Activated T-helper 1 cell treated with anti-CD3 and anti-CD28 coated beads, Interleukin-12 subunit alpha, Interleukin-12 subunit beta, Interleukin-2, Interleukin-4 antibody, amounts not matched to agents 30 ng/mL and 10 ng/mL and 1 ng/mL, durations not matched to agents 14 hours and 24 hours and 36 hours (primary cell): ENCODE measurements around the gene UBE2G1. TPM values are rescaled to one million over a fixed set of nuclear protein-coding genes. Genes with fewer than 3 reads are reported as not detected.

Experiments
- DNase-seq: peaks from one replicate; pipeline ENCODE4 v3.0.0; 2021; ENCODE audit warnings: low spot score
- H3K27ac Mint-ChIP-seq: one replicate; pipeline ENCODE4 v1.8.0; 2021; ENCODE audit warnings: mild to moderate bottlenecking, mixed read lengths
- H3K27me3 Mint-ChIP-seq: one replicate; pipeline ENCODE4 v1.8.0; 2022; ENCODE audit warnings: mild to moderate bottlenecking, moderate library complexity, mixed read lengths; ENCODE audit not compliant: insufficient read depth
- H3K36me3 Mint-ChIP-seq: one replicate; pipeline ENCODE4 v1.8.0; 2021; ENCODE audit warnings: low read depth, mixed read lengths
- H3K4me1 Mint-ChIP-seq: one replicate; pipeline ENCODE4 v1.8.0; 2021; ENCODE audit warnings: low read depth, mixed read lengths
- H3K4me3 Mint-ChIP-seq: one replicate; pipeline ENCODE4 v1.8.0; 2021; ENCODE audit warnings: mild to moderate bottlenecking, moderate library complexity, mixed read lengths
- H3K9me3 Mint-ChIP-seq: one replicate; pipeline ENCODE4 v1.8.0; 2021; ENCODE audit warnings: mixed read lengths
- intact Hi-C: fragments of 100-400 bp; cut with micrococcal nuclease; formaldehyde crosslinking; loops from one replicate; pipeline ENCODE4 v1.15.1; 2024
- total RNA-seq: library from RNA; stranded (reverse); gene quantifications from 2 replicates; pipeline ENCODE4 v1.2.3, GENCODE V29; 2022

The UBE2G1 gene
- total RNA-seq, 1 donor from 2014 or later = 87.3 TPM

GRCh38 chr17:4342535-4342934 is 23.9 kb downstream of the UBE2G1 start:
- H3K4me3 Mint-ChIP-seq = no peak overlapping the region
- H3K27ac Mint-ChIP-seq = no peak overlapping the region
- peaks cover 3% of the 10 kb centered on the region for H3K36me3 Mint-ChIP-seq
- peaks cover 16% of the 10 kb centered on the region for H3K4me1 Mint-ChIP-seq
- no peaks in the 10 kb centered on the region for H3K9me3 Mint-ChIP-seq
- intact Hi-C loops = no loop called here
- H3K27me3 Mint-ChIP-seq = no peaks in the 10 kb centered on the region
- no peak for DNase-seq

DNA sequence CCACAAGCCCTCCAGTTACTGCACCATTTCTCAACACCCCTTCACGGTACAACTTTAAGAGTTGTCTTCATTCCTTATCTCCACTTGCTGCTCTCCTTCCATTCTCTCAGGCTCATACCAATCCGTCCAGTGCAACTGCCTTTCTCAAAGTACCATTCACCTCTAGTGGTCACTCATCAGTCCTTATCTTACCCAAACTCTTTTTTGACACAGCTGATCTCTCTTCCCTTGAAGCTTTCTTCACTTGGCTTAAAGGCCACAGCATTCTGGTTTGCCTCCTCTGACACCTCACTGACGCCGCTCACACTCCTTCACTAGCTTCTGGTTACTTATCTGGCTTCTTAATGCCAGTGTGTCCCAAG is 24.9 kb downstream of the UBE2G1 start:
- no peak overlapping the region for H3K27ac Mint-ChIP-seq
- intact Hi-C loops = no loop called here
- H3K4me1 Mint-ChIP-seq = peaks cover 22% of the 10 kb centered on the region
- peaks cover 3% of the 10 kb centered on the region for H3K36me3 Mint-ChIP-seq
- DNase-seq = no peak
- no peaks in the 10 kb centered on the region for H3K9me3 Mint-ChIP-seq
- no peak overlapping the region for H3K4me3 Mint-ChIP-seq
- H3K27me3 Mint-ChIP-seq = no peaks in the 10 kb centered on the region

DNA sequence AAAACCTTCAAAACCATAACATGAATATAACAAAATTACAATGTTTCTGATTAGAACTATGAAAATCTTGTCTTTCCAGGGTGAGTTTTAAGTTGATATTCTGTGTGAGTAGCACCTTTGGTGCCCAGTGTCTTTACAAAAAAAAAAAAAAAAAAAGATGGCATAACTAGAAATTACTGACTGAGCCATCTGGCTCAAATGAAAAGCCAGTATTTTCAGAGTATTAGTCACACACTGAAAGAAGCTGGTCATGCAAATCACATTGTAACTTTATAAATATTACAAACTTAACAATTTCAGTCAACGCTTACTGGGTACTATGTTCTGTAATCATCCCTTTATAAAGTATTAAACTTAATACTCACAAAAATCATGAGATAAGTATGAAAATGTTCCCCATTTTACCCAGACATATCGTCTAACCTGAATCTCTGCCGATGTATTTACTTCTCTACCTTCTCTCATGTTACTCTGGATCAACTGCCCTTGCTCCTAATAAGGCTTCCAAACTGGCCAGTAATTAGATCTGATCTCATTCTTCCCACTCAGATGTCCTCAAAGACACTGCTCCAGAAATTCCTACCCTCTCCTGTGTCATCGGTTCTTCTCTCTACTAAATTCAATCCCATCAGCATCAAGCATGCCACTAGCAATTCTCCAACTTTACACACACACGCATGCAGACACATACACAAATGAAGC is 25.4 kb downstream of the UBE2G1 start:
- Mint-ChIP-seq H3K36me3 (peaks cover 3% of the 10 kb centered on the region), H3K9me3 (no peaks in the 10 kb centered on the region), H3K4me3 (no peak overlapping the region), H3K27me3 (no peaks in the 10 kb centered on the region), H3K4me1 (peaks cover 20% of the 10 kb centered on the region), H3K27ac (no peak overlapping the region)
- intact Hi-C loops = no loop called here
- DNase-seq = no peak

GRCh38 chr17:4334776-4335584 is 31.5 kb downstream of the UBE2G1 start:
- Mint-ChIP-seq H3K4me3 (peak overlapping the region; percentile 10), H3K27ac (peak overlapping the region; percentile 50), H3K4me1 (peaks cover 37% of the 10 kb centered on the region), H3K27me3 (no peaks in the 10 kb centered on the region), H3K9me3 (no peaks in the 10 kb centered on the region), H3K36me3 (peaks cover 3% of the 10 kb centered on the region)
- DNase-seq = no peak
- intact Hi-C loops = loop anchor here (1.0 kb wide), 1 partner anchor 31 kb away; no protein-coding TSS in a partner anchor

- no peak overlapping the region for H3K4me3 Mint-ChIP-seq
- H3K27ac Mint-ChIP-seq = peak overlapping the region; percentile 50
- no peak for DNase-seq
- no peaks in the 10 kb centered on the region for H3K9me3 Mint-ChIP-seq
- no peaks in the 10 kb centered on the region for H3K27me3 Mint-ChIP-seq
- intact Hi-C loops = no loop called here
- peaks cover 6% of the 10 kb centered on the region for H3K36me3 Mint-ChIP-seq
- peaks cover 39% of the 10 kb centered on the region for H3K4me1 Mint-ChIP-seq
These were observed 32.1 kb downstream of the UBE2G1 start for GRCh38 chr17:4334332-4334731.

GRCh38 chr17:4333041-4333440 is 33.4 kb downstream of the UBE2G1 start:
- H3K4me3 Mint-ChIP-seq = no peak overlapping the region
- peaks cover 8% of the 10 kb centered on the region for H3K36me3 Mint-ChIP-seq
- no peak for DNase-seq
- H3K27ac Mint-ChIP-seq = no peak overlapping the region
- no peaks in the 10 kb centered on the region for H3K27me3 Mint-ChIP-seq
- intact Hi-C loops = no loop called here
- peaks cover 39% of the 10 kb centered on the region for H3K4me1 Mint-ChIP-seq
- H3K9me3 Mint-ChIP-seq = no peaks in the 10 kb centered on the region

- Mint-ChIP-seq H3K9me3 (no peaks in the 10 kb centered on the region), H3K36me3 (peaks cover 13% of the 10 kb centered on the region), H3K4me3 (no peak overlapping the region), H3K27me3 (no peaks in the 10 kb centered on the region), H3K4me1 (peaks cover 39% of the 10 kb centered on the region), H3K27ac (peak overlapping the region; percentile 67)
- intact Hi-C loops = no loop called here
- no peak for DNase-seq
These were observed 34.0 kb downstream of the UBE2G1 start for GRCh38 chr17:4332296-4332970.

GRCh38 chr17:4331614-4332013 is 34.9 kb downstream of the UBE2G1 start:
- Mint-ChIP-seq H3K36me3 (peaks cover 16% of the 10 kb centered on the region), H3K9me3 (no peaks in the 10 kb centered on the region), H3K4me1 (peaks cover 33% of the 10 kb centered on the region), H3K27ac (no peak overlapping the region), H3K4me3 (no peak overlapping the region), H3K27me3 (no peaks in the 10 kb centered on the region)
- DNase-seq = no peak
- intact Hi-C loops = no loop called here

DNA sequence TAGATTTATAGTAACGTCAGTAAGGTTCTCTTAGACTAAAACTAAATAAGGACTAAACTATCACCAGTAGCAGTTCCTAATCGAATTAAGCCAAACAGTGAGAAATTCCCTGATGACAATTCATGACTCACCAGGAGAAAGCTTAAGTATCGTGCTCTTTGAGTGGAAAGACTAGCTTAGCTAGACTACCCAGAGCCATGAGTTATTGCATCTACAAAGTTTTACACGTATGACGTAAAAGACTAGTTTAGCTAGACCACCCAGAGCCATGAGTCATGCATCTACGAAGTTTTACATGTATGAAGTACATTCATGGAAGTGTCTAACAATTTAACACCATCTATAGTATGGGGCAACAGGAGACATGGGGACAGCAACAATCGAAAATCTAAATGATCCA is 36.6 kb downstream of the UBE2G1 start:
- Mint-ChIP-seq H3K36me3 (peaks cover 19% of the 10 kb centered on the region), H3K27me3 (no peaks in the 10 kb centered on the region), H3K4me3 (no peak overlapping the region), H3K4me1 (peaks cover 29% of the 10 kb centered on the region), H3K27ac (no peak overlapping the region), H3K9me3 (peaks cover 12% of the 10 kb centered on the region)
- intact Hi-C loops = no loop called here
- DNase-seq = no peak

GRCh38 chr17:4327606-4328005 is 38.9 kb downstream of the UBE2G1 start:
- H3K27ac Mint-ChIP-seq = no peak overlapping the region

DNA sequence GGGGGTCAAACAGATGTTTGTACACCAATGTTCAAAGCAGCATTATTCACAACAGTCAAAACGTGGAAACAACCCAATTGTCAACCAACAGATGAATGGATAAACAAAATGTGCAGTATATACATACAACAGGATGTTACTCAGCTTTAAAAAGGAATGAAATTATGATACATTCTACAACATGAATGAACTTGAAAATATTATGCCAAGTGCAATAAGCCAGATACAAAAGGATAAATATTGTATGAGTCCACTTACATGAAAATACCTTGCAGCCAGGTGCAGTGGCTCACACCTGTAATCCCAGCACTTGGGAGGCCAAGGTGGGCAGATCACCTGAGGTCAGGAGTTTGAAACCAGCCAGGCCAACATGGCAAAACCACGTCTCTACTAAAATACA is 39.9 kb downstream of the UBE2G1 start:
- Mint-ChIP-seq H3K36me3 (peaks cover 19% of the 10 kb centered on the region), H3K27ac (no peak overlapping the region), H3K27me3 (no peaks in the 10 kb centered on the region), H3K9me3 (peaks cover 12% of the 10 kb centered on the region), H3K4me1 (peaks cover 18% of the 10 kb centered on the region), H3K4me3 (no peak overlapping the region)
- no peak for DNase-seq
- intact Hi-C loops = no loop called here

More at GRCh38 chr17:4327606-4328005, 38.9 kb downstream of the UBE2G1 start:
- intact Hi-C loops = no loop called here
- peaks cover 12% of the 10 kb centered on the region for H3K9me3 Mint-ChIP-seq
- no peak for DNase-seq
- no peak overlapping the region for H3K4me3 Mint-ChIP-seq
- H3K27me3 Mint-ChIP-seq = no peaks in the 10 kb centered on the region
- peaks cover 24% of the 10 kb centered on the region for H3K4me1 Mint-ChIP-seq
- H3K36me3 Mint-ChIP-seq = peaks cover 18% of the 10 kb centered on the region

DNA sequence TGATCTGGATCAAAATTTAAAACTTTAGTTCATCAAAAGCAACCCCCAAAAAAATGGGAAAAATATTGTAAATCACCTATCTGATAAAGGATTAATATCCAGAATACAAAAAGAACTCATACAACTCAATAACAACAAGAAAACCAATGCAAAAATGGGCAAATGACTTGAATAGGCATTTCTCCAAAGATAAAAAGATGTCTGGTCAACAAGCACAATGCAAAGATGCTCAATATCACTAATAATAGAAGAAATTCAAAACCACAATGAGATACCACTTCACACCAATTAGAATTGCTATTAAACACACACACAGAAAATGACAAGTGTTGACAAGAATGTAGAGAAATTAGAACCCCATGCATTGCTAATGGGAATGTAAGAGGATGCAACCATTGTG is 40.4 kb downstream of the UBE2G1 start:
- DNase-seq = no peak
- peaks cover 12% of the 10 kb centered on the region for H3K9me3 Mint-ChIP-seq
- peaks cover 19% of the 10 kb centered on the region for H3K36me3 Mint-ChIP-seq
- H3K4me1 Mint-ChIP-seq = peaks cover 15% of the 10 kb centered on the region
- no peak overlapping the region for H3K4me3 Mint-ChIP-seq
- H3K27me3 Mint-ChIP-seq = no peaks in the 10 kb centered on the region
- intact Hi-C loops = no loop called here
- no peak overlapping the region for H3K27ac Mint-ChIP-seq

DNA sequence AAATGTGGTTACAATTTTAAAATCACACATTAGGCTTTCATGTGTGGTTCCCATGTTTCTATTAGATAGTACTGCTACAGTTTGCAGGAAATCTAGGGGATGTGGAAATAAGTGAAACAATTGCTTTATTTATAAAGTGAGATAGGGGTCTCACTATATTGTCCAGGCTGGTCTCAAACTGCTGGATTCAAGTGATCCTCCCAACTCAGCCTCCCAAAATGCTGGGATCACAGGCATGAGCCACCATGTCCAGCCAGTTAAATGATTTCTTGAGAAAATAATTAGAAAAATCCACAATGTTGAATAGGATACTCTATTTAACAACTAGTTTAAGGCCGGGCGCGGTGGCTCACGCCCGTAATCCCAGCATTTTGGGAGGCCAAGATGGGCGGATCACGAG is 42.0 kb downstream of the UBE2G1 start:
- intact Hi-C loops = no loop called here
- Mint-ChIP-seq H3K27me3 (no peaks in the 10 kb centered on the region), H3K4me1 (peaks cover 10% of the 10 kb centered on the region), H3K4me3 (no peak overlapping the region), H3K9me3 (peaks cover 12% of the 10 kb centered on the region), H3K36me3 (peaks cover 15% of the 10 kb centered on the region), H3K27ac (no peak overlapping the region)
- DNase-seq = no peak
